H1 (cell line): ENCODE results near the gene FASLG. TPM values are rescaled to one million over a fixed set of nuclear protein-coding genes. Genes with fewer than 3 reads are reported as not detected.

Experiments
- CTCF ChIA-PET: fragments of 300-600 bp; sonication (Branson Sonifier 250); formaldehyde crosslinking; loops from one replicate; lab custom pipeline; 2021; ENCODE audit not compliant: partially characterized antibody; lab: Charles Lee
- POLR2A ChIA-PET: fragments of 300-600 bp; sonication (Branson Sonifier 250); formaldehyde crosslinking; loops from one replicate; lab custom pipeline; 2021; ENCODE audit warnings: inconsistent platforms; ENCODE audit not compliant: partially characterized antibody; lab: Charles Lee
- DNase-seq, 2 experiments: peaks; one replicate each; pipeline versions ENCODE4 v3.0.0 to v3.0.0-alpha.2; 2010 to 2022; ENCODE audit warnings: low spot score in 2 of 2, low read depth in 1 of 2, mixed read lengths in 1 of 2
- FAIRE-seq: peaks from 2 replicates; lab custom pipeline; 2011; peaks lifted over from hg19 to GRCh38; lab: Jason Lieb, UNC
- H2AFZ ChIP-seq: 2 replicates; pipeline ENCODE4 v1.8.1; 2012; ENCODE audit warnings: low read length, inconsistent platforms
- H2AK5ac ChIP-seq: 2 replicates; pipeline ENCODE4 v1.6.1; 2013; ENCODE audit warnings: low read depth, low read length
- H2BK120ac ChIP-seq: replicated peaks from 2 replicates; pipeline ENCODE3; 2013; ENCODE audit warnings: low read depth, low read length, inconsistent platforms
- H2BK12ac ChIP-seq: 2 replicates; pipeline ENCODE4 v1.6.1; 2013; ENCODE audit warnings: low read depth, low read length
- H2BK15ac ChIP-seq: 2 replicates; pipeline ENCODE4 v1.6.1; 2013; ENCODE audit warnings: low read length
- H2BK20ac ChIP-seq: 2 replicates; pipeline ENCODE4 v1.6.1; 2013; ENCODE audit warnings: low read length
- H2BK5ac ChIP-seq: 2 replicates; pipeline ENCODE4 v1.6.1; 2013; ENCODE audit warnings: low read depth, low read length
- H3K14ac ChIP-seq: 2 replicates; pipeline ENCODE4 v1.6.1; 2013; ENCODE audit warnings: inconsistent platforms; ENCODE audit not compliant: insufficient read length
- H3K18ac ChIP-seq: 2 replicates; pipeline ENCODE4 v1.6.1; 2013; ENCODE audit warnings: low read length; ENCODE audit errors: extremely low read depth
- H3K23ac ChIP-seq: 2 replicates; pipeline ENCODE4 v1.6.1; 2013; ENCODE audit warnings: inconsistent platforms; ENCODE audit not compliant: insufficient read length
- H3K23me2 ChIP-seq: 2 replicates; pipeline ENCODE4 v1.6.1; 2013; ENCODE audit warnings: low read depth, low read length
- H3K27ac ChIP-seq: 2 replicates; pipeline ENCODE4 v1.6.1; 2011; ENCODE audit warnings: low read depth, low read length, inconsistent platforms
- H3K27me3 ChIP-seq, 4 experiments: replicated peaks in 1 of 4; 1 replicate in 1 of 4; 2 replicates in 3 of 4; pipeline versions ENCODE4 v1.6.1 to v1.8.1; 2011 to 2013; ENCODE audit warnings: low read length in 3 of 4, mild to moderate bottlenecking in 3 of 4, inconsistent platforms in 2 of 4, mixed read lengths in 2 of 4, moderate library complexity in 1 of 4; ENCODE audit not compliant: control insufficient read depth in 3 of 4, insufficient read depth in 3 of 4; ENCODE audit errors: extremely low read depth in 1 of 4
- H3K36me3 ChIP-seq, 4 experiments: 2 replicates each; pipeline versions ENCODE4 v1.6.1 to v1.8.1; 2011 to 2013; ENCODE audit warnings: mild to moderate bottlenecking in 4 of 4, low read length in 3 of 4, moderate library complexity in 2 of 4, control low read depth in 1 of 4, inconsistent platforms in 1 of 4; ENCODE audit not compliant: insufficient read depth in 4 of 4, control insufficient read depth in 2 of 4
- H3K4ac ChIP-seq: replicated peaks from 2 replicates; pipeline ENCODE3; 2013; ENCODE audit warnings: low read length, low read depth, mixed read lengths, inconsistent platforms; ENCODE audit not compliant: insufficient read length
- H3K4me1 ChIP-seq, 4 experiments: replicated peaks in 1 of 4; 1 replicate in 1 of 4; 2 replicates in 3 of 4; pipeline versions ENCODE4 v1.6.1 to v1.8.1; 2011 to 2013; ENCODE audit warnings: low read length in 3 of 4, inconsistent platforms in 2 of 4, mixed read lengths in 1 of 4; ENCODE audit not compliant: insufficient read depth in 4 of 4, control insufficient read depth in 3 of 4
- H3K4me2 ChIP-seq, 2 experiments: 2 replicates each; pipeline versions ENCODE4 v1.6.1 to v1.8.1; 2011 to 2013; ENCODE audit warnings: low read depth in 2 of 2, low read length in 2 of 2, control low read depth in 1 of 2, inconsistent platforms in 1 of 2, mild to moderate bottlenecking in 1 of 2; ENCODE audit not compliant: insufficient read depth in 1 of 2
- H3K4me3 ChIP-seq, 4 experiments: fragments of 200-600, 300-600 bp in 1 of 4; sonication (generic), shearing (Covaris generic), sonication (Bioruptor Twin) in 1 of 4; 2 replicates each; pipeline versions ENCODE4 v1.5.1 to v1.8.1; 2011 to 2016; ENCODE audit warnings: low read length in 4 of 4, low read depth in 3 of 4, control low read depth in 2 of 4, inconsistent platforms in 2 of 4, mild to moderate bottlenecking in 2 of 4, mixed read lengths in 1 of 4, moderate library complexity in 1 of 4; ENCODE audit not compliant: insufficient read depth in 2 of 4; ENCODE audit errors: extremely low read depth in 1 of 4
- H3K56ac ChIP-seq: replicated peaks from 2 replicates; pipeline ENCODE3; 2013; ENCODE audit warnings: low read depth, mild to moderate bottlenecking, mixed read lengths, low read length, inconsistent platforms; ENCODE audit not compliant: insufficient read length
- H3K79me1 ChIP-seq: 2 replicates; pipeline ENCODE4 v1.6.1; 2013; ENCODE audit warnings: low read depth, low read length, control low read depth
- H3K79me2 ChIP-seq, 2 experiments: 2 replicates each; pipeline versions ENCODE4 v1.6.1 to v1.8.1; 2012 to 2013; ENCODE audit warnings: low read length in 2 of 2, mild to moderate bottlenecking in 2 of 2, inconsistent platforms in 1 of 2; ENCODE audit not compliant: insufficient read depth in 2 of 2, control insufficient read depth in 1 of 2
- H3K9ac ChIP-seq, 4 experiments: replicated peaks in 1 of 4; 1 replicate in 1 of 4; 2 replicates in 3 of 4; pipeline versions ENCODE4 v1.6.1 to v1.8.1; 2011 to 2013; ENCODE audit warnings: low read depth in 3 of 4, low read length in 3 of 4, control low read depth in 2 of 4, mild to moderate bottlenecking in 2 of 4, moderate library complexity in 2 of 4, inconsistent platforms in 1 of 4; ENCODE audit errors: extremely low read depth in 1 of 4
- H3K9me3 ChIP-seq, 2 experiments: 2 replicates each; pipeline versions ENCODE4 v1.6.1 to v1.8.1; 2012 to 2013; ENCODE audit warnings: mild to moderate bottlenecking in 2 of 2, moderate library complexity in 2 of 2, control low read depth in 1 of 2, inconsistent platforms in 1 of 2, low read depth in 1 of 2, low read length in 1 of 2, mixed read lengths in 1 of 2; ENCODE audit not compliant: insufficient read depth in 2 of 2
- H4K20me1 ChIP-seq, 2 experiments: replicated peaks in 1 of 2; 2 replicates each; pipeline versions ENCODE3 to v1.8.1; 2011 to 2013; ENCODE audit warnings: inconsistent platforms in 2 of 2, low read length in 2 of 2, mild to moderate bottlenecking in 1 of 2; ENCODE audit not compliant: insufficient read depth in 2 of 2, control insufficient read depth in 1 of 2
- H4K5ac ChIP-seq: 2 replicates; pipeline ENCODE4 v1.6.1; 2013; ENCODE audit warnings: low read length, low read depth, mixed read lengths, inconsistent platforms; ENCODE audit not compliant: insufficient read length
- H4K8ac ChIP-seq: 2 replicates; pipeline ENCODE4 v1.8.0; 2013; ENCODE audit warnings: mild to moderate bottlenecking, moderate library complexity, low read length, inconsistent platforms; ENCODE audit not compliant: insufficient read depth; ENCODE audit errors: extremely low read depth
- H4K91ac ChIP-seq: replicated peaks from 2 replicates; pipeline ENCODE3; 2013; ENCODE audit warnings: low read length, mixed read lengths, inconsistent platforms; ENCODE audit not compliant: insufficient read length
- ATF3 ChIP-seq: IDR thresholded peaks from 2 replicates; pipeline ENCODE4 v1.6.1; 2011; ENCODE audit warnings: low read depth, mild to moderate bottlenecking, low read length; ENCODE audit not compliant: insufficient read depth
- BRCA1 ChIP-seq: IDR thresholded peaks from 2 replicates; pipeline ENCODE4 v1.6.1; 2012; ENCODE audit warnings: low read depth, low read length, improper control_type of control experiment
- CBX5 ChIP-seq: fragments of 300-800, 300-1000 bp; sonication (generic); IDR thresholded peaks from 2 replicates; pipeline ENCODE4 v1.7.1; 2016; ENCODE audit warnings: antibody characterized with exemption, low read length, low read depth
- CREB1 ChIP-seq: IDR thresholded peaks from 2 replicates; pipeline ENCODE4 v1.6.1; 2012; ENCODE audit warnings: inconsistent platforms
- CTBP2 ChIP-seq: IDR thresholded peaks from 2 replicates; pipeline ENCODE4 v1.7.0; 2011; ENCODE audit warnings: borderline replicate concordance, mild to moderate bottlenecking, moderate library complexity, mixed read lengths, low read length; ENCODE audit not compliant: insufficient read depth, insufficient read length
- EGR1 ChIP-seq: IDR thresholded peaks from 2 replicates; pipeline ENCODE4 v1.6.1; 2011; ENCODE audit warnings: low read depth, low read length, borderline replicate concordance
- GTF2F1 ChIP-seq: IDR thresholded peaks from 2 replicates; pipeline ENCODE4 v1.6.1; 2012; ENCODE audit warnings: low read depth, low read length, improper control_type of control experiment, borderline replicate concordance
- MAFK ChIP-seq: IDR thresholded peaks from 2 replicates; pipeline ENCODE4 v1.6.1; 2012; ENCODE audit warnings: low read depth, mild to moderate bottlenecking, improper control_type of control experiment, low read length
- RBBP5 ChIP-seq: IDR thresholded peaks from 2 replicates; pipeline ENCODE4 v1.7.1; 2012; ENCODE audit warnings: low read depth, mild to moderate bottlenecking, inconsistent platforms, low read length, moderate library complexity, borderline replicate concordance
- SIN3A ChIP-seq, 2 experiments: IDR thresholded peaks in 1 of 2; conservative IDR thresholded peaks in 1 of 2; 2 replicates each; pipeline ENCODE4 v1.6.1; 2011 to 2012; ENCODE audit warnings: low read length in 2 of 2, improper control_type of control experiment in 1 of 2, low read depth in 1 of 2, mild to moderate bottlenecking in 1 of 2
- SP4 ChIP-seq: IDR thresholded peaks from 2 replicates; pipeline ENCODE4 v1.6.1; 2012; ENCODE audit warnings: low read length, inconsistent platforms
- TEAD4 ChIP-seq: IDR thresholded peaks from 2 replicates; pipeline ENCODE4 v1.6.1; 2012; ENCODE audit warnings: low read depth, low read length, inconsistent platforms, mixed read lengths
- WGBS, 2 experiments: shearing (Covaris generic) in 1 of 2; methylation state at CpG; one replicate each; pipeline versions ENCODE4 v1.1.6 to v1.1.7; 2013 to 2015; ENCODE audit warnings: low lambda C conversion rate in 2 of 2, mixed read lengths in 2 of 2, inconsistent platforms in 1 of 2, low coverage in 1 of 2, missing lambda C conversion rate in 1 of 2; ENCODE audit not compliant: insufficient replicate concordance in 2 of 2, insufficient coverage in 1 of 2, insufficient read length in 1 of 2; ENCODE audit errors: extremely low coverage in 1 of 2, missing lambda C conversion rate in 1 of 2; 5-methylcytosine and 5-hydroxymethylcytosine counted together
- polyA plus RNA-seq, 7 experiments: library from polyadenylated mRNA; depleted of rRNA in 3 of 7; stranded (reverse) in 5 of 7; unstranded in 2 of 7; fragments of >200 nt in 5 of 7; fragments of 200-250 nt in 2 of 7; gene quantifications; 1 replicate in 5 of 7; 2 replicates in 1 of 7; 4 replicates in 1 of 7; pipeline versions ENCODE4 v1.2.1 to v1.2.3, GENCODE V29; 2011 to 2013; ENCODE audit warnings: missing spikeins in 2 of 7, mixed read lengths in 2 of 7
- total RNA-seq: library from RNA; stranded (reverse); fragmentation: NEBNext Ultra II Directional; extraction: Animal tissue kit (Norgen Biotek cat#: 25700); gene quantifications from 2 replicates; pipeline ENCODE4 v1.2.1, GENCODE V29; 2021

Gene FASLG
- total and polyA plus RNA-seq, 2 of the 8 experiments (the other 6 are each of a cell fraction or from before 2014, with no cell fraction given): not detected

- no peak overlapping the region for H2BK15ac ChIP-seq
- H3K79me2 ChIP-seq: no peaks in the 10 kb centered on the region
- no peak overlapping the region for H3K9ac ChIP-seq
- H2BK120ac ChIP-seq: no peak overlapping the region
- H2BK20ac ChIP-seq: no peak overlapping the region
- H2AFZ ChIP-seq: no peak overlapping the region
- H4K20me1 ChIP-seq: no peaks in the 10 kb centered on the region
- H3K23me2 ChIP-seq: no peaks in the 10 kb centered on the region
- no peak overlapping the region for H3K56ac ChIP-seq
- no peak for FAIRE-seq
- H3K4me2 ChIP-seq: no peak overlapping the region
- no peak overlapping the region for H3K14ac ChIP-seq
- POLR2A ChIA-PET: no interaction called here
- H3K4me1 ChIP-seq: no peaks in the 10 kb centered on the region
- no peak overlapping the region for H2AK5ac ChIP-seq
- DNase-seq: no peak
- no peak overlapping the region for H2BK5ac ChIP-seq
- no peak overlapping the region for H3K4ac ChIP-seq
- H3K79me1 ChIP-seq: no peaks in the 10 kb centered on the region
- CTCF ChIA-PET: no interaction called here
- H4K91ac ChIP-seq: no peak overlapping the region
- peaks cover 17 to 25% of the 10 kb centered on the region in 2 experiments; a peak in 3 of 4 replicates for H3K9me3 ChIP-seq
- no peak overlapping the region for H3K4me3 ChIP-seq
- no peak overlapping the region for H3K18ac ChIP-seq
- H3K27ac ChIP-seq: no peak overlapping the region
- peaks cover 0 to 1% (median 0%) of the 10 kb centered on the region in 4 experiments; a peak in 1 of 7 replicates for H3K27me3 ChIP-seq
- H3K36me3 ChIP-seq: peaks cover 0 to 8% (median 0%) of the 10 kb centered on the region in 4 experiments; a peak in 3 of 8 replicates
- H2BK12ac ChIP-seq: no peak overlapping the region
- TF ChIP-seq MAFK (no peak), BRCA1 (no peak), CTBP2 (no peak), TEAD4 (no peak), SIN3A (conservative IDR thresholded peaks at IDR 0.05 in 1 of 2, IDR thresholded peaks at IDR 0.05 in 1 of 2; ENCODE audit: low read depth in 1 of 2, low read length in 2 of 2) (no peak), RBBP5 (no peak), GTF2F1 (no peak), CREB1 (no peak), EGR1 (no peak), CBX5 (no peak), ATF3 (no peak), SP4 (no peak)
- TF ChIP-seq, all 59 proteins: peak for 0
- WGBS, 2 experiments: 92% methylated on average over 3 of the region's 3 CpGs; no CpG with 5 or more reads in 1 of the 2 experiments
- Histone ChIP-seq H4K8ac (no peak overlapping the region), H3K23ac (no peak overlapping the region), H4K5ac (no peak overlapping the region)
Observed at GRCh38 chr1:172623748-172624147, 35.2 kb upstream of the FASLG start.
